ENCODE measurements around the gene COLEC12. TPM values are rescaled to one million over a fixed set of nuclear protein-coding genes. Genes with fewer than 3 reads are reported as not detected.
"Not testable (repeated sequence)": the region's sequence is repeated elsewhere in the genome, so short reads cannot be mapped to it uniquely, and the experiment has no call there.

The COLEC12 gene
- total RNA-seq, 4 donors from 2014 or later = 20.2 to 81.3 (median 29.1) TPM

GRCh38 chr18:407626-408224, 92.8 kb downstream of the COLEC12 start:
- TF ChIP-seq POLR2A (IDR thresholded peaks at IDR 0.05) (no peak), CTCF (IDR thresholded peaks at IDR 0.05) (no peak)
- intact Hi-C loops (cut with DNase I; ENCODE audit: low total_unique reads) = no loop called here
- H3K9me3 ChIP-seq = no peaks in the 10 kb centered on the region
- H3K27me3 ChIP-seq = no peaks in the 10 kb centered on the region
- DNase-seq = no peak
- H3K4me3 ChIP-seq = no peak overlapping the region
- no peak overlapping the region for H3K27ac ChIP-seq
- no peaks in the 10 kb centered on the region for H3K4me1 ChIP-seq
- H3K36me3 ChIP-seq = no peaks in the 10 kb centered on the region

- intact Hi-C loops (cut with DNase I; ENCODE audit: low total_unique reads) = no loop called here
- no peaks in the 10 kb centered on the region for H3K27me3 ChIP-seq
Measured at GRCh38 chr18:407191-407590, 93.3 kb downstream of the COLEC12 start.

GRCh38 chr18:406677-407076, 93.8 kb downstream of the COLEC12 start:
- Histone ChIP-seq H3K9me3 (no peaks in the 10 kb centered on the region), H3K4me1 (no peaks in the 10 kb centered on the region), H3K27me3 (no peaks in the 10 kb centered on the region), H3K27ac (no peak overlapping the region), H3K36me3 (no peaks in the 10 kb centered on the region), H3K4me3 (no peak overlapping the region)
- no peak for DNase-seq
- intact Hi-C loops (cut with DNase I; ENCODE audit: low total_unique reads) = no loop called here
- TF ChIP-seq POLR2A (IDR thresholded peaks at IDR 0.05) (no peak), CTCF (IDR thresholded peaks at IDR 0.05) (no peak)

More at GRCh38 chr18:407191-407590, 93.3 kb downstream of the COLEC12 start:
- TF ChIP-seq CTCF (IDR thresholded peaks at IDR 0.05) (no peak), POLR2A (IDR thresholded peaks at IDR 0.05) (no peak)
- no peak for DNase-seq
- H3K36me3 ChIP-seq = no peaks in the 10 kb centered on the region
- no peak overlapping the region for H3K4me3 ChIP-seq
- H3K4me1 ChIP-seq = no peaks in the 10 kb centered on the region
- no peak overlapping the region for H3K27ac ChIP-seq
- H3K9me3 ChIP-seq = no peaks in the 10 kb centered on the region

- H3K36me3 ChIP-seq; intact Hi-C loops (cut with DNase I; ENCODE audit: low total_unique reads); H3K27ac ChIP-seq; H3K27me3 ChIP-seq; H3K4me3 ChIP-seq; DNase-seq; H3K4me1 ChIP-seq; H3K9me3 ChIP-seq: not testable (repeated sequence)
Measured at GRCh38 chr18:405006-405405, 95.5 kb downstream of the COLEC12 start.

GRCh38 chr18:404061-404636, 96.4 kb downstream of the COLEC12 start:
- Histone ChIP-seq H3K27me3 (no peaks in the 10 kb centered on the region), H3K4me3 (no peak overlapping the region), H3K36me3 (no peaks in the 10 kb centered on the region), H3K4me1 (no peaks in the 10 kb centered on the region), H3K27ac (no peak overlapping the region), H3K9me3 (no peaks in the 10 kb centered on the region)
- TF ChIP-seq POLR2A (IDR thresholded peaks at IDR 0.05) = no peak
- no peak for TF ChIP-seq CTCF (IDR thresholded peaks at IDR 0.05)
- intact Hi-C loops (cut with DNase I; ENCODE audit: low total_unique reads) = no loop called here
- no peak for DNase-seq
